HG02885 (cell line): ENCODE measurements around the gene ADISSP.

ENCODE experiments used
- ATAC-seq: cut with Tn5 transposase; IDR thresholded peaks from one replicate; pipeline ENCODE4 v1.9.1; 2021; ENCODE audit warnings: mild to moderate bottlenecking; ENCODE audit not compliant: unreplicated experiment, poor library complexity

ADISSP gene

DNA sequence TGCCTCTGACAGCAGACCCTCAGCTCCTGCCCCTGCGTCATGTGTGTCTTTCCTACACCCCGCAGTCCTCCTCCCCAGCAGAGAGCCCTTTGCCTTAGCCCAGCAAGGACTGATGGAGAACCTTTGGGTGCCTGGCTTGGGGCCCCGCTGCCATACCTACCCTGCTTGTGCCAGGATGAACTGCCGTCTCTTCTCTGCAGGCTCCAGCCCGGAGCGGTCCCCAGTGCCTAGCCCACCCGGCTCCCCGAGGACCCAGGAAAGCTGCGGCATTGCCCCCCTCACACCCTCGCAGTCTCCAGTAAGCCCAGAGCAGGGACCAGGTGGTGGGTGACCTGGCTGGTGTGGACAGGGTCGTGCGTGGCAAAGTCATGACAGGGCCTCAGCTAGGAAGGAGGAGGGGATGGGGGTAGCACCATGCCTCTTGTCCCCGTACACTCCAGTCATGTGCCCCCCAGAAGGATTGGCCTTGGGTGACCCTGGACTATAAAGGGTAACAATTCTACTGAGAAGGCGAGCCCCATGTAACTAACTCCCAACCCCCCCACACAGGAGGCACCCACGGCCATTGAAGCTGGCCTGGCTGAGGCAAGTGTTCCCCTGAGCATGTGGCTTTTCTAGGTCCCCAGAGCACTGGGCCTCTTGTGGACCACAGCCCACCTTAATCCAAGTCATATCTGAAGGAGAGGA is 26.8 kb downstream of the ADISSP start:
- ATAC-seq, result no peak

DNA sequence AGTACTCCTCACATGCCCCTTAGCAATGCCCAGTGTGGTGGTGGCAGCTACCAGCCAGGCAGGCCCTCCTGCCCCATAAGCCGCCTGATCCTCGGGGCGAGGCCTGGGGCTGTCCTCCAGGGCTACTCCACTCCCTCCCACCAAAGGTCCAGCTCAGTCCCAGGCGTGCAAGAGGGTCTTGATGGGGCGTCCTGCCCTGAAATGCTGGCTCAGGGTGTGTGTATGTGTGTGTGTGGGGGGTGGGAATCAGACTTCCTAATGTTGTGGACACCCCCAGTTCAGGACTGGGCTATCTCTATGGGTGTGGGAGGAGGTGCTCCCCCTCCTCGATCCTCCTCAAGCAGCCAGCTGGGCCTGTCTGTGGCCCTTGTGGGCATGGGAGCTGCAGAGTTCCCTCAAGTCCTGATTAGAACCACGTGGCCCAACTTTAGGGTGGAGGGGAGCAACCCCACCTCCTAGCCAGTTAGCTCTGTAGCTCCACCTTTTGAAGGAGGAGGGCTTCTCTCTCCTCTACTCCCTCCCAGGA is 27.6 kb downstream of the ADISSP start:
- ATAC-seq, result no peak

DNA sequence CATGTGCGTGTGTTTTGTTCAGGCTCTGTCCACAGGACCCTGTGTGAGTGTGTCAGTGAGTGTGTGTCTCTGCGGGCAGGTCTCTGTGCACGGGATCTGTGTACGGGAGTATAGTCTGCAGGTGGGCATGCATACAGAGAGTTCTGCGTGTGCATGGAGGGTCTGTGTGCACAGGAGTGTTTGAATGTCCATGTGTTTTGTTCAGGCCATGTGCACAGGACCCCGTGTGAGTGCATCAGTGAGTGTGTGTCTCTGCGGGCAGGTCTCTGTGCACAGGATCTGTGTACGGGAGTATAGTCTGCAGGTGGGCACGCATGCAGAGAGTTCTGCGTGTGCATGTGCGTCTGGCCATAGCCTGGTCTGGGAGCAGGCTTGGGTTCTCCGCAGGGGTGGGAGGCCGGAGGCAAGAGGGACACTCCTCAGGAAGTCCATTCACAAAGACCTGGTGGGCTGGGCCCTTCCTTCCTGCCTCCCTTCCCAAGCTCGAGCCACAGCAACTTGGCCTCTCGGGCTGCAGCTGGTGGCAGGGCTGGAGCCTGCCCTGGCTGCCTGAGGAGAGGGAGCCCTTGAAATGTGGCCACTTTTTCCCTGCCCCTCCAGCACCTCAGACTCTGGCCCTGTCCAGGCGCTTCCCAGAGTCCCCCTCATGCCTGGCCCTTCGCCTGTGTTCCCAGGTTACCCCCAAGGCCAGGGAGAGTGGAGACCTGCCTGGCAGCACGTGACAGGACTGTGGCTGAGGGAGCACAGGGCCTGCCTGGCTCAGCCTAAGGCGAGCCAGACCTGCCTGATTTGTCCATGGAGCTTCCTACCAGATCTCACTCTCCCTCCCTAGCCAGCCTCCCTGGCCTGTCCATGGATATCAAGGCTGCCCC is 28.3 kb downstream of the ADISSP start:
- no peak for ATAC-seq

DNA sequence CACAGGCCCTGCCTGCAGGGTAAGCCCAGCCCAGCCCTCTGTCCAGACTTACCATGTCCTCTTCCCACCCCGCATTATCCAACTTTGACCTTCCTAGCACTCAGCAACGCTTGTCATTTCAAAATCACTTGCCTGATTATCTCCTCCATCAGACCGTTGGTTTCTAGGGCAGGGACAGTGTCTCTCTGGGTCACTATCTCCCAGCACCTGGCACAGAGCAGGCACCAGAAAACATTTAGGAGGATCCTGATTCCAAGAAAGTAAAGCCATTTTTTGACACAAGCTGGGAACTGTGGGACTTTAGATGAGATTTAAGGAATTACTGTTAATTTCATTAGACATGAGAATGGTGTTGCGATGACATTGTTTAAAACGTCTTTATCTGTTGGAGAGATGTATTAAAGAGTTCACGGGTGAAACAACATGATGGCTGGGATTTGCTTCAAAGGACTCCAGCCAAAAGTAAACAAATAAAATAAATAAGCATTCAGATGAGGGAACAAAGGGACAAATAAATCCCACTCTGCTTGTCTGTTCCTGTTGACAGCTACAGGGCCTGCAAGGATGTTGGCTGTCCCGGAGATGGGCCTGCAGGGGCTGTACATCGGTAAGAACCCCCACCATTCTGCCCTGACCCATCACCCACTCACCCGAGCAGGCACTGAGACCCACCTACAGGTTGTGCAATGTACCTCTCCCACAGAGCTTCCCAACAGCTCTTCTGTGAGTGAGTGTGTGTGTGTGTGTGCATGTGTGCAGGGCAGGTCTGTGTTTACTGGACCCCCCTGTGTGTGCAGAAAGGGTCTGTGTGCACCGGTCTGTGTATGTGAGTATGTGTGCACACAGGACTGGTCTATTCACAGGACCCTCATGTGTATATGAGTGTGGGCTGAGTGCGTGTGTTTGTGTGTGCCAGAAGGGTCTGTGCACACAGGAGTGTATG is 29.2 kb downstream of the ADISSP start:
- no peak for ATAC-seq

DNA sequence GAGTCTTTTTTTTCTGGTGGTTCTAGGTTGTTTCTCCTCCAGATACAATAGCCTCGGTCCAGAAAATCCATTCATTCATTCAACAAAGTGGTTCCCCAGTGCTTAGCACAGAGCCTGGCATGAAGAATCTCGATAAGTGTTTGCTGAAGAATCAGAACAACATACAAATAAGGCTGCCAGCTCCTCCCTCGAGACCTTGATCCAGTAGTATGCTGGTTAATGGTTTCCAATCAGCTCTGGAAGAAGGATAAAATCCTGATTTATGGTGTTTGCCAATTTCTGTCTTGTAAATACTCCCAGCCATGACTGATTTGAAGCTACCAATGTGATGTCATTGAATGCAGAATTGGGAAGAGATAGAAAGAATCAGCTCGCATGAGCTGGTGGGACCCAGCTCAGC is 31.8 kb downstream of the ADISSP start:
- ATAC-seq, result no peak

DNA sequence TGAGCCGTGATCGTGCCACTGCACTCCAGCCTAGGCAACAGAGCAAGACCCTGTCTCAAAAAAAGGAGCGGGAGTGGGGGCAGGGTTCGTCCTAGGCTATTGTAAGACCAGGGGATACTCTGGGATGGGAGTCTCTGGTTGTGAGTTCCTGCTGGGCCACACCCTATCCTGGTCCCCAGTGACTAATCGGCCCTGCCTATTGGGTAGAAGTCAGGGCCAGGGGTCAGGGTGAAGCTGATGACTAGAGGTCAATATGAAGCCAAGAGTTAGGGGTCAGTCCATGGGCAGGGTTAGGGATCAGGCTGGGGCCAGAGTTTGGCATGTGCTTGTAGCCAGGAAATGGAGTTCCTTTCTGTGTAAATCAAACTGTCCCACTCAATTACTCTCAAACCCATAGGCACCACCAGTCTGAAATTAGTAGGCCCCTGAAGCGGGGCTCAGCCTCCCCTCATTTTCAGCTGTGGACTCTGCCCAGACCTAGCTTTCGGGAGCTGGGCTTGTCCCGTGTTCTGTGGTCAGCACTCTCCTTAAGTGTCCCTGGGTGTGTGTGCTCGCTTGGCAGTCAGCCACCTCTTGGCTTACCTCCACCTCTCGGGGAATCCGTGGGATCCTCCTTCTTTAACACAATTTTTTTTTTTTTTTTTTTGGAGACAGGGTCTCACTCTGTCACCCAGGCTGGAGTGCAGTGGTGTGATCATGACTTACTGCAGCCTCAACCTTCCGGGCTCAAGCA is 33.3 kb downstream of the ADISSP start:
- no peak for ATAC-seq

DNA sequence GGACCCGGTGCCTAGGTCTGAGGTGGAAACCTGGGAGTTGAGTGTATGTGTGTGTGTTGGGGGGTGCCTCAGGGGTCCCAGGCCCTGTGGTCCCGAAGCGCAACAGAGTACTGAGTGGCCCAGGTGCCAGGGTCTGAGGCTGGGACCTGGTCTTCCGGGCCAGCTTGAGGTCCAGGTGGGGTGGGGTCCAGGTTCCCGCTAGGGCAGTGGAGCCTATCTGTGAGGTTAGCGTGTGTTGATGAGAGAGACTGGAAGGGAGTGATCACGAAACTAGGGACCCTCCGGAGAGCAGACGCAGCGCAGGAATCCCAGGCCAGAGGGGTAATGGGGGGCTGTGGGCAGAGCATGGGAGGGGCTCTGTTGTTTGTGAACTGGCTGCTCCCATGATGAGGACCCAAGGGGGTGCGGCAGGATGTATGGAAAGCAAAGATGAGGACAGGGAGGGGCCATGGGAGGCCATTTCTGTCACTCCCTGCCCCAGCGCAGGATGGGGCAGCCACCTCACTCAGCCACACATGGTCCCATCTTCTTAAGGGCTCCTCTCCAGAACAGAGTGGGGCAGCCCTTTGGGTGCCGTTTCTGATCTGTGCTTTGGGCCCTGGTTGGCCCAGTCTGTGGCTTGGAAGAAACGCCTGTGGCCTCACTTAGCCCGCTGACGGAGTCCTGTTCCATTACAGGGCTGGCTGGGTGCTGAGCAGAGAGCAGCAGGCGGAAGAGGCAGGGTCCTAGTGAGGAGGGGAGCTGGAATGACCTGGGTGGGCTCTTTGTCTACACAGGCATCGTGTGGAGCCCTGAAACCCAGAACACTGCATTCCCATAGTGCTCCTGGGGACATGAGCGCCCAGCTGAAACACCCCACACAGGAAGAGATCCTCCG is 34.2 kb downstream of the ADISSP start:
- no peak for ATAC-seq

DNA sequence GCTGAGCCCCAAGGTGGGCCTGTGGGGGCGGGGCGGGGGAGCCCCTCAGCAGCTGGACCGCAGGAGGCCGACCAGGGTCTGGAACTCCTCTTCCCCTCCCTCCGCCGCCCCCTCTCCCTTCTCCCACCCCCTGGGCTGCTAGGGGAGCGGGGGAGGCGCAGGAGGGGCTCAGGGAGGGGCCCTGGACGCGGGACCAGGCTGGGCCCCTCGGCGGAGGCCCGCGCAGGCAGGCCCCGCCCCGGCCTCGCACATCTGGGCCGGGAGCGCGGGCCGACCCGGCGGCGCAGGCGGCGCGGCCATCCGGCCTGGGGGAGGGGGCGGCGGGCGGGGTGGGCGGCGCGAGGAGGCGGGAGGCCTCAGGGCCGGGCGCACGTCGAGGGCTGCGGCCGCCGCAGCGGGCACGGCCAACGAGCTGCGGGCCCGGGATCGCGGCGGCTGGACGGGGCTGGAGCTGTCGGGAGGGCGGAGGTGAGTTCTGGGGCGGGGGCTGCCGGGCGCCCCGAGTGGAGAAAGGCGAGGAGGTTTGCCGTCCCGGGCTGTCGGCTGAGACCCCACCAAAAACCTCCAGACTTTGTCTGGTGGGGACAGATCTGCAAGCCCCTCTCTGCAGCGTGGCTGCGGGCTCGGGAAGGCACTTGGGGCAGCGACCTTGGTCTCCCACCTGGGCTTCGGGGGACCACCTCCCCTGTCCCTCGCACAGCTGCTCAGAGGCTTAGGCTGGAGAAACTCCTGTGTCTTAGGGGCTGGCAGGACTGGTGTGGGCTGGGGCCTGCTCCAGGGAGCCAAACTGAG is 35.0 kb downstream of the ADISSP start, which contains the start of gene HSPA12B:
Gene HSPA12B, plus strand, starts transcription at position 359 of the 792 bp plus-strand sequence. CDS start 5,990 bp downstream, outside the sequence.
- no peak for ATAC-seq

DNA sequence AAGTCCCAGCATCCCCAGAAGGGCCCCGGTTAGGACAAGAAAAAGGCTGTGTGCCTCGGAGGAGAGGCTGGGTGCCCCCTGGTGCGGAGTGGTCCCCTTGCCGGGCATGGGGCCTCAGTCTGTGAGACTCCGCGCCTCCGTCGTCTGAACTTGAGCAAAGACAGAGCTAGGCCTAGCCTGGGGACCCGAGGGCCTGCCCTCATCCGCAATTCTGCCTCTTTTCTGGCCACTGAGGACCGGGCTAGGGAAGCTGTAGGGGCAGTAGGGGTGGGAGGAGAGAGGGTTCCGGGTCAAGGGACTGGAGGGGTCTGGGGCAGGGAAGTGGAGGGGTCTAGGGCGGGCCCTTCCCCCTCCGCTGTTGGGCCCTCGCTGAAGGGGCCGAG is 35.6 kb downstream of the ADISSP start:
- ATAC-seq, result no peak

DNA sequence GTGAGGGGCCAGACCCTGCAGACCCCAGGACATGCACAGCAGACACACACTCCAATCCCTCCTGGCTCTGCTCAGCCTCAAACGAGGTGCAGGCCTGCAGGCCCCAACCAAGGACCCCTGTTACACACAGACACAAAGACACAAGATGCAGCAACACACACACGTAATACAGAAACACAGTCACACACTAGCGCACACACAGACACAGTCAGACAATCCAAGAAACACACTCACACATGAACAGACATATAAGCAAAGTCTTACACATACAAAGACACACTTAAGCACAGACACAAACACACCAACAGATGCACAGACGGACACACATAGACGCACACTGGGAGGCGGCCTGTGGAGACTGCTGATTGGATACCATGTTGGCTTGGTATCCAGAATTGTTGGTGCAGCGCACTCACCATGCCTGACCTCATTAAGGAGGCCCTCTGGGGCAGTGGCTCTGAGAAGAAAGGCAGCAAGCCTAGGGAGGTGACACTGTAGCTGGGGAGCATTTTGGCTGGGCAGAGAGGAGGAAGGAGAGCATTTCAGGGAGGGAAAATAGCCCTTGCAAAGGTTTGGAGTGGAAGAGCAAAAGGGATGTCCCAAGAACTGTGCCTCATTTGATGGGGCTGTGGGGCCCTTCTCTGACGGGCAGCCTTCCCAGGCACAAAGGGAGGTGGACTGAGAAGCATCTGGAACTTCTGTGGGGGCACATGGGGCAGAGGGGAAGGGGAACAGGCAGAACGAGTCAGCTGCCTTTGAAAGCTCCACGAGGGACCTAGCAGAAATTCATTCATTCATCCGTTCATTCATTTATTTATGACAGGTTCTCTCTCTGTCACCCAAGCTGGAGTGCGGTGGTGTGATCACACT is 36.5 kb downstream of the ADISSP start:
- ATAC-seq, result no peak

DNA sequence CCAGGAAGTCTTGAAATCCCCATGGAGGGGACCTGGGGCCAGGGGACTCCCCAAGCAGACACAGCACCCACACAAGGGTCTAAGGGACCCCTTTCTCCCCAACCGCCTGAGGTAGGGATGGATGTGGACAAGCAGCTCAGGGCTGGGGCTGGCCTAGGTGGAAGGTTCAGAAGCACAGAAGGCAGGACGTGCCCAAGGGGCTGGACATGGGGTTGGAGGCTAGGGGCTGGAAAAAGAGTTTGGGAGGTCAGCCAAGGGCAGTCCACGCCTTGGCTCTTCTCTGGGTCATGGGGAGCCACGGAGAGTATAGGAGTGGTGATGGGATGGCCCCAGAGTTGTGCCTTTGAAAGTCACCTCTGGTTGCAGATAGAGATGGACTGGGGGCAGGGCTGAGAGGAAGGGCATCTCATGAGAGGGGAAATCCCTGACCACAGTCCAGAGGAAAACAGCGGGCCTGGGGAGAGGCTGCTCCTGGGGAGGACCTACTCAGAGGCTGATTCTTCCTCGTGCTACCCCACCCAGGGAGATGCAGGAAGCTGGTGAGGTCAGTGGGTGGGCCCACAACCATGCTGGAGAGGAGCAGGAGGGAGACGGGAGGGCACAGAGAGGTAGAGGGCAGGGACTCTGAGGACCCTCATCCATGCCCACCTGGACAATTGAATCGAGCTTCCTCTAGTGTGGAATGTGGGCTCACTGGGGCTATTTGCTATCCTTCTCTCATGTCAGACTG is 37.6 kb downstream of the ADISSP start:
- ATAC-seq, result no peak

DNA sequence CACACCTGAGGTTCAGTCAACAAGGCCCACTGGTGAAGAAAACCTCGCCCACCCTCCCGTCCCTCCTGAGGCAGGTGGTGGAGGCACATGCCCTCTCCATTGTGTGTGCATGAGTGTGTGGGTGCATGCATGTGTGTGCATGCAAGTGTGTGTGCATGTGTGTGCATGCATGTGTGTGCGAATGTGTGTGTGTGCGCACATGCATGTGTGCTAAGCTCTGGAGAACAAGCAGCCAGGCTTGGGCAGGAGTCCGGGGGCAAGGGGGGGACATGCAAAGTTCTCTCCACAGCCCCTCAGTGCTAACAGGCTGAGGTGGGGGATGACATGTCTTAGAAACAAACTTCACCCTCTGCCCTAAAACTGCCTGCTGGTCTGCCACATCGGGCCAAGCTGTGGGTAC is 38.2 kb downstream of the ADISSP start:
- no peak for ATAC-seq

DNA sequence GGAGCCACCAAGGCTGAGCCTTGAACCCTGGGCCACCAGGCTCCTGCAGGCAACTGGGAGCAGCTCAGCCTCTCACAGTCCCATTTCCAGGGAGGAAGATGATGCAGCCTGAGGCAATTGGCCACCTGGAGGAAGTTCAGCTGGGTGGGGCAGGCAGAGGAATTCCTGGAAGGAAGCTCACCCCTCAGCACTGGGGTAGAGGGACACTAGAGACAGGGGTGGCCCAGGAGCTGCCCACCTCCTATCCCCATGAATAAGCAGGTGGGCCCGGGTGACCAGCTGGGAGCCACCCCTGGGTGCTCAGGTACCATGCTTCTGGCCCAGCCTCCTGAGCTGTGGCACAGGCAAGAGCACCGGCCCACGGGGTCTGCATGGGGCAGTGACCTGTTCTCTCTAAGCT is 38.7 kb downstream of the ADISSP start:
- no peak for ATAC-seq

DNA sequence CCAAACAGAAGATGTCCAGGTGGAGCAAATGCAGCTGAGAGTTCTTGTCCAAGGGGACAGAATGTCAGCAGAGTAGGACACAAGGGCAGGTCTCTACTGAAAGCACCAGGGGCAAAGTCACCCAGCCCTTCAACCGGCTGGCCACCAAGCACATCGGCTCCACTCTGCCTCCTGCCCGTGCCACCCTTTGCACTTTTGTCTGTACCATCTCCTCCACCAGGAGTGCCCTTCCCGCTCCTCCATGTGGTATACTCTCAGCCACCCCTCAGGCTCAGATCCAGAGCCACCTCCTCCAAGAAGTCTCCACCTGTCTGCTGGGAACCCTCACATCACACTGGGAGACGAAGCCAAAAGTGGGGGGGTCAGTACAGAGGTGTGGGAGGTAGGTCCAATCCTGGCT is 39.2 kb downstream of the ADISSP start:
- ATAC-seq, result no peak

DNA sequence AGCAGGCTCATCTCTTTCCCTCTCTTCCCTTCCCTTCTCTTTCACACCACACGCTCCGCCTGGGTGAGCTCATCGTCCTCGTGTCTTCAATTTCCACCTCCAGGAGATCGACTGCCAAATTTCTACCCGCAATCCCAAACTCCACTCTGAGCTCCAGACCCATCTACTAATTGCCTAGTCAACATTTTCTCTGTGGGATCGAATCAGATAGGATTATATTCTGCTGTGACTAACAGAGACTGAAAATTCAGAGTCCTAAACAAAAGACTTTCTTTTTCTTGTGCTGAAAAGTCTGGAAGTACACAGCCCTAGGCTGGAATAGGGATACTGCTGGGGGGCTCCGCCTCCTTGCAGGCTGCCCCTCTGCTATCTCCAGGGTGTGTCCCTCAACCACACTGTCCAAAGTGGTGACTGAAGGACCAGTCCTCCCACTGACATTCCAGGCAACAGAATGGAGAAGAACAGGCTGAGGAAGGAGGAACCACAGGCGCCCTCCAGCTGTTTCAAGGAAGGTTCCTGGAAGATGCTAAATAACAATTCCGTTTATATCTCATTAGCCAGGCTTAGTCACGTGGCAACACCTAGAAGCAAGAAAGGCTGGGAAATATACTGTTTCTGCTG is 40.0 kb downstream of the ADISSP start:
- ATAC-seq, result no peak

DNA sequence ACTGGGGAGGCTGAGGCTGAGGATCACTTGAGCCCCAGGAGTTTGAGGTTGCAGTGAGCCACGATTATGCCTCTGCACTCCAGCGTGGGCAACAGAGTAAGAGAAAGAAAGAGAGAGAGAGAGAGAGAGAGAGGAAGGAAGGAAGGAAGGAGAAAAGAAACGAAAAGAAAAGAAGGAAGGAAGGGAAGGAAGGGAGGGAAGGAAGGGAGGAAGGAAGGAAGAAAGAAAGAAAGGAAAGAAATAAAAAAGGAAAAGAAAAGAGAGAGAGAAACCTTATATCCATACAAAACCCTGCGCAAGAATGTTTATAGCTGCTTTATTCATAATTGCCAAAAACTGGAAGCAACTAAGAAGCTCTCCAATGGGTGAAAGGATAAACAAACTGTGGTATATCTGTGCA is 43.2 kb downstream of the ADISSP start:
- ATAC-seq, result no peak
